Memory B cell (primary cell): ENCODE results near the gene ACOXL.
"Not testable (repeated sequence)": the region's sequence is repeated elsewhere in the genome, so short reads cannot be mapped to it uniquely, and the experiment has no call there.

Experiments used
- ATAC-seq: fragments of 150-1000 bp; cut with Tn5 transposase; 2 replicates; pipeline ENCODE4 v1.10.0; 2021; ENCODE audit warnings: low read depth, mild to moderate bottlenecking, moderate library complexity
- DNase-seq, 2 donors: peaks; one replicate each; pipeline ENCODE4 v3.0.0; 2022; ENCODE audit warnings: low spot score in 2 of 2
- H3K27ac Mint-ChIP-seq: one replicate; pipeline ENCODE4 v1.8.0; 2022; ENCODE audit warnings: mild to moderate bottlenecking, moderate library complexity, mixed read lengths
- H3K27me3 Mint-ChIP-seq: one replicate; pipeline ENCODE4 v1.8.0; 2022; ENCODE audit warnings: mixed read lengths
- H3K36me3 Mint-ChIP-seq: one replicate; pipeline ENCODE4 v1.8.0; 2022; ENCODE audit warnings: mild to moderate bottlenecking, mixed read lengths
- H3K4me1 Mint-ChIP-seq: one replicate; pipeline ENCODE4 v1.8.0; 2022; ENCODE audit warnings: mixed read lengths
- H3K4me3 Mint-ChIP-seq: one replicate; pipeline ENCODE4 v1.8.0; 2022; ENCODE audit warnings: mild to moderate bottlenecking, moderate library complexity, mixed read lengths
- H3K9me3 Mint-ChIP-seq: one replicate; pipeline ENCODE4 v1.8.0; 2022; ENCODE audit warnings: mixed read lengths

ACOXL gene

GRCh38 chr2:110732422-110733413 lies at the start of gene ACOXL:
ACOXL (plus strand) TSS chr2:110732573; CDS start chr2:110768390, 35,817 bp downstream.
- Mint-ChIP-seq H3K4me3 (peak within 1 kb of the TSS; percentile 44), H3K4me1 (peaks cover 15% of the 10 kb centered on the region), H3K36me3 (peaks cover 1% of the 10 kb centered on the region), H3K27me3 (peaks cover 45% of the 10 kb centered on the region), H3K27ac (no peak within 1 kb of the TSS), H3K9me3 (no peaks in the 10 kb centered on the region)
- DNase-seq (no peak), ATAC-seq (peak; percentile 51)

GRCh38 chr2:110682872-110683271 lies 49.5 kb upstream of the ACOXL start:
- Mint-ChIP-seq H3K27ac (no peak overlapping the region), H3K9me3 (no peaks in the 10 kb centered on the region), H3K4me3 (no peak overlapping the region), H3K4me1 (no peaks in the 10 kb centered on the region), H3K27me3 (peaks cover 2% of the 10 kb centered on the region), H3K36me3 (no peaks in the 10 kb centered on the region)
- DNase-seq (no peak), ATAC-seq (no peak)

GRCh38 chr2:110687775-110688484 lies 44.4 kb upstream of the ACOXL start:
- H3K27ac Mint-ChIP-seq, H3K9me3 Mint-ChIP-seq, H3K4me3 Mint-ChIP-seq, DNase-seq, H3K4me1 Mint-ChIP-seq, ATAC-seq, H3K36me3 Mint-ChIP-seq: not testable (repeated sequence)
- peaks cover 11% of the 10 kb centered on the region for H3K27me3 Mint-ChIP-seq

- peaks cover 2% of the 10 kb centered on the region for H3K36me3 Mint-ChIP-seq
- peaks cover 13% of the 10 kb centered on the region for H3K27me3 Mint-ChIP-seq
- DNase-seq (no peak), ATAC-seq (no peak)
- H3K9me3 Mint-ChIP-seq, result peaks cover 5% of the 10 kb centered on the region
- H3K4me3 Mint-ChIP-seq, result no peak overlapping the region
- H3K4me1 Mint-ChIP-seq, result no peaks in the 10 kb centered on the region
- H3K27ac Mint-ChIP-seq, result no peak overlapping the region
Observed at GRCh38 chr2:110688594-110689091, 43.7 kb upstream of the ACOXL start.

GRCh38 chr2:110690083-110690965 lies 42.0 kb upstream of the ACOXL start:
- peaks cover 17% of the 10 kb centered on the region for H3K27me3 Mint-ChIP-seq
- H3K9me3 Mint-ChIP-seq, result peaks cover 5% of the 10 kb centered on the region
- no peak overlapping the region for H3K27ac Mint-ChIP-seq
- DNase-seq, result no peak
- H3K4me3 Mint-ChIP-seq, result no peak overlapping the region
- ATAC-seq, result no peak
- H3K4me1 Mint-ChIP-seq, result peaks cover 2% of the 10 kb centered on the region
- peaks cover 2% of the 10 kb centered on the region for H3K36me3 Mint-ChIP-seq

- peaks cover 5% of the 10 kb centered on the region for H3K9me3 Mint-ChIP-seq
- DNase-seq (no peak), ATAC-seq (no peak)
Observed at GRCh38 chr2:110691612-110692258, 40.6 kb upstream of the ACOXL start.

GRCh38 chr2:110695146-110695898 lies 37.1 kb upstream of the ACOXL start:
- peaks cover 14% of the 10 kb centered on the region for H3K27me3 Mint-ChIP-seq
- not testable (repeated sequence) for H3K4me3 Mint-ChIP-seq, H3K27ac Mint-ChIP-seq, ATAC-seq, H3K4me1 Mint-ChIP-seq, H3K9me3 Mint-ChIP-seq, DNase-seq, H3K36me3 Mint-ChIP-seq

More at GRCh38 chr2:110691612-110692258, 40.6 kb upstream of the ACOXL start:
- no peak overlapping the region for H3K4me3 Mint-ChIP-seq
- H3K36me3 Mint-ChIP-seq, result peaks cover 2% of the 10 kb centered on the region
- peaks cover 2% of the 10 kb centered on the region for H3K4me1 Mint-ChIP-seq
- H3K27ac Mint-ChIP-seq, result no peak overlapping the region
- H3K27me3 Mint-ChIP-seq, result peaks cover 16% of the 10 kb centered on the region

- ATAC-seq, H3K27ac Mint-ChIP-seq, DNase-seq, H3K9me3 Mint-ChIP-seq, H3K4me1 Mint-ChIP-seq, H3K36me3 Mint-ChIP-seq, H3K4me3 Mint-ChIP-seq, H3K27me3 Mint-ChIP-seq: not testable (repeated sequence)
Observed at GRCh38 chr2:110698253-110698652, 34.1 kb upstream of the ACOXL start.

GRCh38 chr2:110702514-110703380 lies 29.6 kb upstream of the ACOXL start:
- DNase-seq, result no peak
- no peaks in the 10 kb centered on the region for H3K4me1 Mint-ChIP-seq
- ATAC-seq, result no peak
- no peaks in the 10 kb centered on the region for H3K9me3 Mint-ChIP-seq
- peaks cover 3% of the 10 kb centered on the region for H3K27me3 Mint-ChIP-seq
- H3K4me3 Mint-ChIP-seq, result no peak overlapping the region
- H3K27ac Mint-ChIP-seq, result no peak overlapping the region
- no peaks in the 10 kb centered on the region for H3K36me3 Mint-ChIP-seq

GRCh38 chr2:110707386-110707965 lies 24.9 kb upstream of the ACOXL start:
- DNase-seq, result no peak
- Mint-ChIP-seq H3K27ac (no peak overlapping the region), H3K4me3 (no peak overlapping the region), H3K4me1 (no peaks in the 10 kb centered on the region), H3K27me3 (peaks cover 9% of the 10 kb centered on the region), H3K36me3 (no peaks in the 10 kb centered on the region), H3K9me3 (no peaks in the 10 kb centered on the region)
- no peak for ATAC-seq

- Mint-ChIP-seq H3K36me3 (no peaks in the 10 kb centered on the region), H3K4me3 (no peak overlapping the region), H3K9me3 (peaks cover 1% of the 10 kb centered on the region), H3K27me3 (peaks cover 14% of the 10 kb centered on the region), H3K4me1 (no peaks in the 10 kb centered on the region), H3K27ac (peak overlapping the region; percentile 1)
- DNase-seq (no peak), ATAC-seq (no peak)
Observed at GRCh38 chr2:110708455-110708854, 23.9 kb upstream of the ACOXL start.

- Mint-ChIP-seq H3K27ac (no peak overlapping the region), H3K4me1 (no peaks in the 10 kb centered on the region), H3K36me3 (no peaks in the 10 kb centered on the region), H3K27me3 (peaks cover 24% of the 10 kb centered on the region), H3K4me3 (no peak overlapping the region), H3K9me3 (peaks cover 1% of the 10 kb centered on the region)
- DNase-seq (no peak), ATAC-seq (no peak)
Observed at GRCh38 chr2:110712737-110713136, 19.6 kb upstream of the ACOXL start.
